Stimulated activated naive CD8-positive, alpha-beta T cell treated with anti-CD3 and anti-CD28 coated beads, Interleukin-15, Interleukin-2, amounts not matched to agents 100 ng/mL and 50 ng/mL, for 24 hours (primary cell): ENCODE data around the gene FNDC3B.
A peak's percentile ranks its signal among the peaks of the same experiment; 100 is the strongest.

Experiments used
- H3K27ac Mint-ChIP-seq: one replicate; pipeline ENCODE4 v1.8.0; 2021; ENCODE audit warnings: mild to moderate bottlenecking, mixed read lengths
- H3K27me3 Mint-ChIP-seq: one replicate; pipeline ENCODE4 v1.8.0; 2021; ENCODE audit warnings: mixed read lengths
- H3K36me3 Mint-ChIP-seq: one replicate; pipeline ENCODE4 v1.8.0; 2021; ENCODE audit warnings: low read depth, mixed read lengths
- H3K4me1 Mint-ChIP-seq: one replicate; pipeline ENCODE4 v1.8.0; 2021; ENCODE audit warnings: low read depth, mixed read lengths
- H3K4me3 Mint-ChIP-seq: one replicate; pipeline ENCODE4 v1.8.0; 2021; ENCODE audit warnings: mild to moderate bottlenecking, mixed read lengths
- H3K9me3 Mint-ChIP-seq: one replicate; pipeline ENCODE4 v1.8.0; 2021; ENCODE audit warnings: mixed read lengths

The FNDC3B gene

GRCh38 chr3:172277151-172277652, 237.8 kb downstream of the FNDC3B start:
- no peaks in the 10 kb centered on the region for H3K27me3 Mint-ChIP-seq
- no peak overlapping the region for H3K27ac Mint-ChIP-seq
- H3K4me1 Mint-ChIP-seq = no peaks in the 10 kb centered on the region
- no peak overlapping the region for H3K4me3 Mint-ChIP-seq
- H3K36me3 Mint-ChIP-seq = peaks cover 15% of the 10 kb centered on the region
- no peaks in the 10 kb centered on the region for H3K9me3 Mint-ChIP-seq

GRCh38 chr3:172279191-172279640, 239.8 kb downstream of the FNDC3B start:
- Mint-ChIP-seq H3K36me3 (peaks cover 15% of the 10 kb centered on the region), H3K4me1 (no peaks in the 10 kb centered on the region), H3K27ac (no peak overlapping the region), H3K4me3 (no peak overlapping the region), H3K27me3 (no peaks in the 10 kb centered on the region), H3K9me3 (no peaks in the 10 kb centered on the region)

- no peak overlapping the region for H3K4me3 Mint-ChIP-seq
- H3K9me3 Mint-ChIP-seq = no peaks in the 10 kb centered on the region
- no peaks in the 10 kb centered on the region for H3K4me1 Mint-ChIP-seq
- H3K27me3 Mint-ChIP-seq = no peaks in the 10 kb centered on the region
- peak overlapping the region; percentile 50 for H3K27ac Mint-ChIP-seq
- peaks cover 8% of the 10 kb centered on the region for H3K36me3 Mint-ChIP-seq
Observed at GRCh38 chr3:172279974-172280373, 240.6 kb downstream of the FNDC3B start.

GRCh38 chr3:172280406-172281051, 241.2 kb downstream of the FNDC3B start:
- Mint-ChIP-seq H3K9me3 (no peaks in the 10 kb centered on the region), H3K27me3 (no peaks in the 10 kb centered on the region), H3K4me3 (no peak overlapping the region), H3K27ac (peak overlapping the region; percentile 50), H3K4me1 (no peaks in the 10 kb centered on the region), H3K36me3 (peaks cover 7% of the 10 kb centered on the region)

- H3K9me3 Mint-ChIP-seq = no peaks in the 10 kb centered on the region
- no peak overlapping the region for H3K27ac Mint-ChIP-seq
- no peak overlapping the region for H3K4me3 Mint-ChIP-seq
- no peaks in the 10 kb centered on the region for H3K27me3 Mint-ChIP-seq
- H3K4me1 Mint-ChIP-seq = no peaks in the 10 kb centered on the region
- H3K36me3 Mint-ChIP-seq = peaks cover 16% of the 10 kb centered on the region
Observed at GRCh38 chr3:172281884-172282283, 242.5 kb downstream of the FNDC3B start.

GRCh38 chr3:172282850-172283249, 243.5 kb downstream of the FNDC3B start:
- no peak overlapping the region for H3K4me3 Mint-ChIP-seq
- H3K27ac Mint-ChIP-seq = no peak overlapping the region
- no peaks in the 10 kb centered on the region for H3K27me3 Mint-ChIP-seq
- peaks cover 15% of the 10 kb centered on the region for H3K36me3 Mint-ChIP-seq
- H3K4me1 Mint-ChIP-seq = no peaks in the 10 kb centered on the region
- no peaks in the 10 kb centered on the region for H3K9me3 Mint-ChIP-seq

- Mint-ChIP-seq H3K4me1 (peaks cover 9% of the 10 kb centered on the region), H3K27me3 (no peaks in the 10 kb centered on the region), H3K27ac (no peak overlapping the region), H3K9me3 (no peaks in the 10 kb centered on the region), H3K4me3 (no peak overlapping the region), H3K36me3 (peaks cover 16% of the 10 kb centered on the region)
Observed at GRCh38 chr3:172283841-172284357, 244.5 kb downstream of the FNDC3B start.

GRCh38 chr3:172285844-172286243, 246.5 kb downstream of the FNDC3B start:
- Mint-ChIP-seq H3K4me1 (peaks cover 18% of the 10 kb centered on the region), H3K27ac (no peak overlapping the region), H3K4me3 (no peak overlapping the region), H3K9me3 (no peaks in the 10 kb centered on the region), H3K27me3 (no peaks in the 10 kb centered on the region), H3K36me3 (peaks cover 16% of the 10 kb centered on the region)

- no peaks in the 10 kb centered on the region for H3K9me3 Mint-ChIP-seq
- no peak overlapping the region for H3K27ac Mint-ChIP-seq
- H3K4me1 Mint-ChIP-seq = peaks cover 18% of the 10 kb centered on the region
- H3K27me3 Mint-ChIP-seq = no peaks in the 10 kb centered on the region
- H3K4me3 Mint-ChIP-seq = no peak overlapping the region
- peaks cover 19% of the 10 kb centered on the region for H3K36me3 Mint-ChIP-seq
Observed at GRCh38 chr3:172286548-172287148, 247.3 kb downstream of the FNDC3B start.

- no peak overlapping the region for H3K27ac Mint-ChIP-seq
Observed at GRCh38 chr3:172287937-172288477, 248.6 kb downstream of the FNDC3B start.

GRCh38 chr3:172288651-172289050, 249.3 kb downstream of the FNDC3B start:
- H3K27me3 Mint-ChIP-seq = no peaks in the 10 kb centered on the region
- H3K4me3 Mint-ChIP-seq = no peak overlapping the region
- peaks cover 32% of the 10 kb centered on the region for H3K36me3 Mint-ChIP-seq
- H3K9me3 Mint-ChIP-seq = no peaks in the 10 kb centered on the region
- H3K4me1 Mint-ChIP-seq = peaks cover 18% of the 10 kb centered on the region
- H3K27ac Mint-ChIP-seq = no peak overlapping the region

More at GRCh38 chr3:172287937-172288477, 248.6 kb downstream of the FNDC3B start:
- Mint-ChIP-seq H3K9me3 (no peaks in the 10 kb centered on the region), H3K36me3 (peaks cover 28% of the 10 kb centered on the region), H3K4me1 (peaks cover 18% of the 10 kb centered on the region), H3K4me3 (no peak overlapping the region), H3K27me3 (no peaks in the 10 kb centered on the region)

- Mint-ChIP-seq H3K9me3 (no peaks in the 10 kb centered on the region), H3K4me3 (no peak overlapping the region), H3K27me3 (no peaks in the 10 kb centered on the region), H3K27ac (no peak overlapping the region), H3K4me1 (peaks cover 18% of the 10 kb centered on the region), H3K36me3 (peaks cover 39% of the 10 kb centered on the region)
Observed at GRCh38 chr3:172289583-172289982, 250.2 kb downstream of the FNDC3B start.

GRCh38 chr3:172290457-172290856, 251.1 kb downstream of the FNDC3B start:
- Mint-ChIP-seq H3K4me1 (peaks cover 18% of the 10 kb centered on the region), H3K27ac (no peak overlapping the region), H3K4me3 (no peak overlapping the region), H3K27me3 (no peaks in the 10 kb centered on the region), H3K36me3 (peaks cover 39% of the 10 kb centered on the region), H3K9me3 (no peaks in the 10 kb centered on the region)

GRCh38 chr3:172291650-172292049, 252.3 kb downstream of the FNDC3B start:
- Mint-ChIP-seq H3K4me3 (no peak overlapping the region), H3K27ac (no peak overlapping the region), H3K27me3 (no peaks in the 10 kb centered on the region), H3K36me3 (peaks cover 36% of the 10 kb centered on the region), H3K9me3 (no peaks in the 10 kb centered on the region), H3K4me1 (peaks cover 18% of the 10 kb centered on the region)

GRCh38 chr3:172292422-172292821, 253.0 kb downstream of the FNDC3B start:
- H3K27ac Mint-ChIP-seq = no peak overlapping the region
- H3K9me3 Mint-ChIP-seq = no peaks in the 10 kb centered on the region
- peaks cover 42% of the 10 kb centered on the region for H3K36me3 Mint-ChIP-seq

More at GRCh38 chr3:172292422-172292821, 253.0 kb downstream of the FNDC3B start:
- Mint-ChIP-seq H3K4me1 (peaks cover 18% of the 10 kb centered on the region), H3K27me3 (no peaks in the 10 kb centered on the region), H3K4me3 (no peak overlapping the region)
